T-cell (primary cell): Measurements from ENCODE around the gene RRM2. TPM values are rescaled to one million over a fixed set of nuclear protein-coding genes. Genes with fewer than 3 reads are reported as not detected.
A peak's percentile ranks its signal among the peaks of the same experiment; 100 is the strongest.
"Not testable (repeated sequence)": the region's sequence is repeated elsewhere in the genome, so short reads cannot be mapped to it uniquely, and the experiment has no call there.

Experiments
- ATAC-seq, 4 experiments: fragments of 200-7000 bp in 3 of 4; fragments of 150-1000 bp in 1 of 4; cut with Tn5 transposase; replicated peaks in 1 of 4; 1 replicate in 3 of 4; 2 replicates in 1 of 4; pipeline ENCODE4 v1.10.0; 2021; ENCODE audit warnings: moderate library complexity in 3 of 4, mild to moderate bottlenecking in 2 of 4, moderate number of reproducible peaks in 1 of 4
- CTCF ChIA-PET, 2 donors: fragments of 300-600 bp; sonication (Branson Sonifier 250); formaldehyde crosslinking; loops; one replicate each; lab custom pipeline; 2022; ENCODE audit warnings: antibody characterized with exemption in 2 of 2; lab: Charles Lee
- POLR2A ChIA-PET, 2 donors: fragments of 300-600 bp; sonication (Branson Sonifier 250); formaldehyde crosslinking; loops; one replicate each; lab custom pipeline; 2022; ENCODE audit warnings: antibody characterized with exemption in 2 of 2; lab: Charles Lee
- DNase-seq, 35 experiments: peaks; one replicate each; pipeline versions ENCODE4 v3.0.0 to v3.0.0-alpha.2; 2013 to 2023
- H3K27ac ChIP-seq: one replicate; pipeline ENCODE4 v1.5.1; 2013; ENCODE audit warnings: low read length
- H3K27me3 ChIP-seq, 2 experiments: replicated peaks in 1 of 2; 1 replicate in 1 of 2; 2 replicates in 1 of 2; pipeline versions ENCODE4 v1.6.1 to v1.7.0; 2013; ENCODE audit warnings: low read length in 1 of 2, mixed read lengths in 1 of 2; ENCODE audit not compliant: control insufficient read depth in 2 of 2, insufficient read depth in 2 of 2; ENCODE audit errors: extremely low read depth in 1 of 2
- H3K36me3 ChIP-seq, 2 donors: 1 replicate in 1 of 2; 2 replicates in 1 of 2; pipeline versions ENCODE4 v1.6.1 to v1.7.0; 2013; ENCODE audit warnings: low read length in 1 of 2; ENCODE audit not compliant: control insufficient read depth in 2 of 2, insufficient read depth in 1 of 2; ENCODE audit errors: extremely low read depth in 1 of 2
- H3K4me1 ChIP-seq, 2 experiments: 1 replicate in 1 of 2; 2 replicates in 1 of 2; pipeline versions ENCODE4 v1.6.1 to v1.7.0; 2013; ENCODE audit warnings: low read length in 2 of 2, mixed read lengths in 1 of 2; ENCODE audit not compliant: insufficient read depth in 2 of 2, control insufficient read depth in 1 of 2; ENCODE audit errors: extremely low read depth in 1 of 2
- H3K4me3 ChIP-seq, 2 donors: 1 replicate in 1 of 2; 2 replicates in 1 of 2; pipeline versions ENCODE4 v1.5.1 to v1.7.0; 2013; ENCODE audit warnings: mild to moderate bottlenecking in 2 of 2, low read length in 1 of 2, moderate library complexity in 1 of 2; ENCODE audit not compliant: control insufficient read depth in 1 of 2; ENCODE audit errors: extremely low read depth in 1 of 2
- H3K9me3 ChIP-seq: 2 replicates; pipeline ENCODE4 v1.7.0; 2013
- H3K27ac Mint-ChIP-seq, 2 donors: one replicate each; pipeline ENCODE4 v1.8.0; 2020 to 2021; ENCODE audit warnings: mild to moderate bottlenecking in 2 of 2, mixed read lengths in 2 of 2
- H3K27me3 Mint-ChIP-seq, 2 donors: one replicate each; pipeline ENCODE4 v1.8.0; 2021 to 2022; ENCODE audit warnings: mixed read lengths in 2 of 2
- H3K36me3 Mint-ChIP-seq: one replicate; pipeline ENCODE4 v1.8.0; 2021; ENCODE audit warnings: mixed read lengths
- H3K4me1 Mint-ChIP-seq, 3 donors: one replicate each; pipeline ENCODE4 v1.8.0; 2020 to 2022; ENCODE audit warnings: mixed read lengths in 3 of 3, mild to moderate bottlenecking in 1 of 3
- H3K4me3 Mint-ChIP-seq, 3 donors: one replicate each; pipeline ENCODE4 v1.8.0; 2020 to 2022; ENCODE audit warnings: mild to moderate bottlenecking in 3 of 3, mixed read lengths in 3 of 3, moderate library complexity in 3 of 3
- H3K9me3 Mint-ChIP-seq, 3 donors: one replicate each; pipeline ENCODE4 v1.8.0; 2020 to 2022; ENCODE audit warnings: mixed read lengths in 3 of 3
- WGBS: methylation state at CpG from one replicate; pipeline ENCODE4 v1.1.5; 2013; ENCODE audit warnings: missing lambda C conversion rate; ENCODE audit not compliant: insufficient coverage; 5-methylcytosine and 5-hydroxymethylcytosine counted together
- total RNA-seq, 35 experiments: library from RNA in 6 of 35; stranded (reverse) in 6 of 35; fragments of 120-200 nt in 1 of 35; gene quantifications; one replicate each; pipeline versions ENCODE4 v1.2.1 to v1.2.4 and lab custom pipeline; 2013 to 2026

RRM2 gene
- total RNA-seq, 5 donors from 2014 or later (not counting 1 experiment from before 2014, with no cell fraction given) = 2.6 to 10.4 (median 3.0) TPM

DNA sequence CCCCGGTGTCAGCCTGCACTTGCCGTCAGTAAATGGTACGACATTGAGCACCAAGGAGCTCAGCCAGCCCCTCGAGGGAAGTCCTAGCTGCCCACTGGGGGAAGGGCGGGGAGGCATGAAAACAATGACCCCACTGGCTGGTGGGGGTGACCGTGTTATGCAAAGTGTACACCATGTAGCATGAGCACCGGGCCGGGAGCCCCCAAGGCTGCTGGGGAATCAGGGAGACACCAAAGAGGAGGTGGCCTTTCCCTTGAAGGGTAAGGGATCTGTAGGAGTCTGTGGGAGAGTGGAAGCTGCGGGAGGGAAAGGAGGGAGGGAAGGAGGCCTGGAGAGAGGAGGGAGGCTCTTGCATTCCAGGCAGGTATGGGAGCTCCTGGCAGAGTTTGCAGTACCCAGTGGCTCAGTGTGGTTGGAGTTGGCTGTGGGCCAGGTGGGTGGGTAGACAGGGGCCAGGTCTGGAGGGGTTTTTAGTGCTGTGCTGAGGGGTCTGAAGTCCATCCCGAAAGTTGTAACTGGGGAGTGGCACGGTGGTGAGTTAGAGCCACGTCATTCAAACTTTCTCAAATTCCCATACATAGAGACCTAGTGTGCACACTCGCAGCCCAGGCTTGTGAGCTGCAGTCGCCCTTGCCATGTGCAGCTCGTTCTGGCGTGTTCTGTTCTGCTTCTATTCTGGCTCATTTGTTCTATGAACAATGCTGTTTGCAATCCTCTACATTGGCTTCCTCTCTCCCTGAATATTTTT lies 22.4 kb downstream of the RRM2 start:
- Histone ChIP-seq H3K27me3 (no peaks in the 10 kb centered on the region), H3K9me3 (no peaks in the 10 kb centered on the region), H3K4me3 (no peak overlapping the region), H3K27ac (no peak overlapping the region), H3K4me1 (peaks cover 10 to 27% of the 10 kb centered on the region in 2 experiments), H3K36me3 (no peaks in the 10 kb centered on the region)
- ChIA-PET CTCF (interaction anchor here in 1 of 2 donors (0.6 kb wide), 1 partner anchor 64 kb away, joined by 4 read pairs; no protein-coding TSS in a partner anchor), POLR2A (no interaction called here)
- H3K9me3 Mint-ChIP-seq = no peaks in the 10 kb centered on the region
- peaks cover 25 to 30% (median 27%) of the 10 kb centered on the region in 3 donors for H3K4me1 Mint-ChIP-seq
- 94% methylated on average over 14 of the region's 16 CpGs for WGBS
- no peaks in the 10 kb centered on the region for H3K36me3 Mint-ChIP-seq
- H3K27ac Mint-ChIP-seq = no peak overlapping the region
- H3K27me3 Mint-ChIP-seq = no peaks in the 10 kb centered on the region
- no peak for ATAC-seq
- no peak for DNase-seq
- H3K4me3 Mint-ChIP-seq = no peak overlapping the region

DNA sequence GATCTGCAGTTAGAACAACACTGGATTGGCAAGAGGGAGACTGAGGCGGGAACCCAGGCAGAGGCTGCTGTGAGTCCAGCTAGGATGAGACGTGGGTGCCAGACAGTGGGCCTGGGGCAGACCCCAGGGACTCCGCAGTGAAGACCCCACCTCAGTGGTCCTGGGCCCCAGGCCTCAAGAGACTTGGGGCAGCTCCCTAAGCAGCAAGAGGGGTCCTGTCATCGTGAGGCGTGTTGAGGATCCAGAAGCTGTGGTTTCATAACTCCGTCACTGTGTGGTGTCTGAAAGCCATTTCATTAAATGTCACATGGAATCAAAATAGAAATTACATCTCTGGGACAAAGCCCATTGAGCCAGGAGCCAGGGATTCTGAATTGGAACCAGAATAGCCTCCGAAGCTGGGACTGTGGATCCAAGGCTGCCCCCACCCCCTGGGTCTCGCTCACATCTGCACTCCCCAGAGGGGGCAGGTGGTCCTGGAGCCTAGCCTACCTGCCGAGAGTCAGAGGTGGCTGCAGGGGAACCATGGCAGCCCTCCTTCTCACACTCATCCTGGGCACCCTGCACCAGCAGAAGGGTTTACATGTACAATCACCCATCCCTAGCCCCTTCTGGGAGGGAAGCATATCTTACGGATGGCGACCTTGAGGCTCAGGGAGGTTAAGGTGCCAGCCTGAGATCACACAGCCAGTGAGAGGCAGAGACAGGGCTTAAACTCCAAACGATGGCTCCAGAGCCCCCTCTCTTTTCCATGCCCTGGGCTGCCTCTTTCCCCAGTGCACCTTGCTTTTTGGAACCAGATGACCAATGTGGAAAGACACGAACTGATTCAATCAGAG lies 23.2 kb downstream of the RRM2 start:
- no peaks in the 10 kb centered on the region for H3K27me3 Mint-ChIP-seq
- CTCF ChIA-PET = no interaction called here
- no peaks in the 10 kb centered on the region for H3K9me3 ChIP-seq

DNA sequence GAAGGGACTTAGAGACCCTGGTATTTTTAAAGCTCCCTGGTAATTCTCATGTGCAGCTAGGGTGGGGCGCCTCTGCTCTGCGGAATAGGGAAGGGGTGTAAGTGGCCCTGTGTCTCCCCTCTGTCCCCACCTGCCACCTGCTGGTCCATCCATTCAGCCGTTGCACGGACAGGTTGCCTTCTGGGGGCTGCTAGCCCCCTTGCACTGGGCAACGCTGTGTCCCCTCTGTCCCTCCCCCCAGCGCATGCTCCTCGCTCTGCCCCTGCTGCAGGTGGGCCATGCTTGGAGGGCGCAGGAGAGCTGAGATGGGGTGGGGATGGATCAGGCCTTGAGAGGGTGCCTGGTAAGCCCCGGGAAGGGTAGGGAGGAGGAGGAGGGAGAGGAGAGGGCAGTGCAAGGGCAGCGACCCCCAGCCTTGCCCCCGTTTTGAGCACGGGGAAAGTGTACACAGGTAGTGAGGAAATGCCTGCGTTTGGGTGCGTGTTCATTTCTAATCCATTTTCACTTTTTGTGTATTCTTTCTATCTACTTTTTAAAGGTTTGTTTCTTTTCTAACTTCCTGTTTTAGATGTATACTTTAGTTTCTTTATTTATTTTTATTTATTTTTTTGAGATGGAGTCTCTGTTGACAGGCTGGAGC lies 23.9 kb downstream of the RRM2 start:
- H3K4me3 ChIP-seq = no peak overlapping the region
- Mint-ChIP-seq H3K4me1 (peaks cover 17 to 22% (median 20%) of the 10 kb centered on the region in 3 donors), H3K9me3 (no peaks in the 10 kb centered on the region), H3K27me3 (no peaks in the 10 kb centered on the region), H3K27ac (no peak overlapping the region), H3K36me3 (no peaks in the 10 kb centered on the region), H3K4me3 (no peak overlapping the region)
- DNase-seq = no peak
- 96% methylated on average over 4 of the region's 14 CpGs for WGBS
- ATAC-seq = no peak
- H3K36me3 ChIP-seq = no peaks in the 10 kb centered on the region
- ChIA-PET CTCF (no interaction called here), POLR2A (no interaction called here)
- H3K27me3 ChIP-seq = no peaks in the 10 kb centered on the region
- H3K27ac ChIP-seq = no peak overlapping the region
- peaks cover 3 to 23% of the 10 kb centered on the region in 2 experiments for H3K4me1 ChIP-seq
- H3K9me3 ChIP-seq = no peaks in the 10 kb centered on the region

More for the DNA sequence above, 23.2 kb downstream of the RRM2 start:
- no peaks in the 10 kb centered on the region for H3K27me3 ChIP-seq
- Mint-ChIP-seq H3K9me3 (no peaks in the 10 kb centered on the region), H3K4me3 (no peak overlapping the region), H3K27ac (no peak overlapping the region), H3K36me3 (no peaks in the 10 kb centered on the region), H3K4me1 (peaks cover 24 to 29% (median 25%) of the 10 kb centered on the region in 3 donors)
- peaks cover 10 to 30% of the 10 kb centered on the region in 2 experiments for H3K4me1 ChIP-seq
- POLR2A ChIA-PET = no interaction called here
- H3K4me3 ChIP-seq = no peak overlapping the region
- DNase-seq (no peak), ATAC-seq (no peak)
- H3K36me3 ChIP-seq = no peaks in the 10 kb centered on the region
- no peak overlapping the region for H3K27ac ChIP-seq
- WGBS = 95% methylated on average over 7 of the region's 13 CpGs

DNA sequence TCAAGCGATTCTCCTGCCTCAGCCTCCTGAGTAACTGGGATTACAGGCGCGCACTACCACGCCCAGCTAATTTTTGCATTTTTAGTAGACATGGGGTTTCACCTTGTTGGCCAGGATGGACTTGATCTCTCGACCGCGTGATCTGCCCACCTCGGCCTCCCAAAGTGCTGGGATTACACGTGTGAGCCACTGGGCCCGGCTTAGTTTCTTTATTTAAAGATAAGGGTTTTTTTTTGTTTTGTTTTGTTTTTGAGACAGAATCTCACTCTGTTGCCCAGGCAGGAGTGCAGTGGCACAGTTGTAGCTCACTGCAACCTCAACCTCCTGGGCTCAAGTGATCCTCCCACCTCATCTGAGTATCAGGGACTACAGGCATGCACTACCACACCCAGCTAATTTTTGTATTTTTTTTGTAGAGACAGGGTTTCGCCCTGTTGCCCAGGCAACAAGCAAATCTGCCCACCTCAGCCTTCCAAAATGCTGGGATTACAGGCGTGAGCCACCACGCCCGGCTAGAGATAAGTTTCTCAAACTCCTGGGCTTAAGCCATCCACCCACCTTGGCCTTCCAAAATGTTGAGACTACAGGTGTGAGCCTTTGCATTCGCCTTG lies 24.6 kb downstream of the RRM2 start:
- H3K9me3 Mint-ChIP-seq, H3K36me3 Mint-ChIP-seq, H3K27me3 Mint-ChIP-seq, ATAC-seq, POLR2A ChIA-PET, H3K36me3 ChIP-seq, H3K4me3 Mint-ChIP-seq, H3K27me3 ChIP-seq, H3K4me3 ChIP-seq, H3K9me3 ChIP-seq, H3K27ac Mint-ChIP-seq, DNase-seq, H3K27ac ChIP-seq, CTCF ChIA-PET: not testable (repeated sequence)
- WGBS = 98% methylated on average over 7 of the region's 15 CpGs
- H3K4me1 ChIP-seq = peaks cover 3 to 17% of the 10 kb centered on the region in 2 experiments
- H3K4me1 Mint-ChIP-seq = peaks cover 11 to 16% (median 13%) of the 10 kb centered on the region in 3 donors

DNA sequence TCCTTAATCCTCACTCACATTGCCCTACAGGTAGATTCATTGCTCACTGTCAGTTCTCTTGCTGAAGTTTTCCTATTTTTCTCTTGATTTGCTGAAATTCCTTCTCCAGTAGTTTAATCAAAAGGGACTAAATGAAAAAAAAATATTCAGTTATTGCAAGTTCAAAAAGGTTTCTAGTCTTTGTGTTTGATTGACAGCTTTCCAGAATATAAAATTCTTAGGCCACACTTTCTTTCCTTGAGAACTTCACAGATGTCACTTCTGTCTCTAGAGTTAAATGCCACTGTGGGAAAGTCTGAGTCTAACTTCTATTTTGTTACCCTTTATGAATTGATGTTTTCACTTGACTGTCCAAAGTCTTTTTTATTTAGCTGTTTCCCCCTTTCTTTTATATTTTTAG lies 25.7 kb downstream of the RRM2 start:
- Mint-ChIP-seq H3K9me3 (no peaks in the 10 kb centered on the region), H3K27me3 (no peaks in the 10 kb centered on the region), H3K4me3 (no peak overlapping the region), H3K27ac (peak overlapping the region in 1 of 2 donors; percentile 53), H3K4me1 (peaks cover 6 to 13% (median 8%) of the 10 kb centered on the region in 3 donors), H3K36me3 (no peaks in the 10 kb centered on the region)
- POLR2A ChIA-PET = no interaction called here
- CTCF ChIA-PET = no interaction called here
- H3K27ac ChIP-seq = no peak overlapping the region
- no peak for ATAC-seq
- no peaks in the 10 kb centered on the region for H3K36me3 ChIP-seq
- H3K4me3 ChIP-seq = no peak overlapping the region
- peaks cover 3 to 10% of the 10 kb centered on the region in 2 experiments for H3K4me1 ChIP-seq
- no peaks in the 10 kb centered on the region for H3K9me3 ChIP-seq
- DNase-seq = no peak
- H3K27me3 ChIP-seq = no peaks in the 10 kb centered on the region

DNA sequence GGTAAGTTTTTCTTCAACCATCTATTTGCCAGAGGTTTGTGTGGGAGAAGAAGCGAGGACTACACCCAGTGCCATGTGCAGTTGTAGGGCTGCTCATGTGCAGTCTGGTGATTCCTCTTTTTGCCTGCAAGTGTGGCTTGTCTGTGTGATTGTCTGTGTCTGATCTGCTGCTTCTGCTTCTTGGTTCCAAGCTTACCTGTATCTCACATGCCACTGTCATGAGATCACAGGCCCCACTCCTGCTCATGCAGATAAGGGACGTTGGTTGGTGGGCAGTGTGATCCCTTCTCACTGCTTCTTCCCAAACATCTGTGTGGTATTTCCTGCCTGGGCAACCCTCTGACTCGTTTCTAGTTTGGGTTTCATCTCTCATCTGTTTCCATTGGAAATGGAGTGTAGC lies 27.1 kb downstream of the RRM2 start:
- no peak overlapping the region for H3K4me3 Mint-ChIP-seq
- no peaks in the 10 kb centered on the region for H3K36me3 Mint-ChIP-seq
- ChIA-PET CTCF (interaction anchor here in 1 of 2 donors (0.7 kb wide), 2 partner anchors 53 to 78 kb away, joined by 6 to 7 read pairs; no protein-coding TSS in a partner anchor), POLR2A (no interaction called here)
- peaks cover 6 to 13% (median 8%) of the 10 kb centered on the region in 3 donors for H3K4me1 Mint-ChIP-seq
- H3K9me3 ChIP-seq = no peaks in the 10 kb centered on the region
- peaks cover 3 to 10% of the 10 kb centered on the region in 2 experiments for H3K4me1 ChIP-seq
- no peaks in the 10 kb centered on the region for H3K27me3 ChIP-seq
- 80% methylated on average over 1 of the region's 3 CpGs for WGBS
- H3K9me3 Mint-ChIP-seq = no peaks in the 10 kb centered on the region
- peak overlapping the region; percentile 30 to 69 for H3K27ac Mint-ChIP-seq
- no peak for ATAC-seq
- no peak for DNase-seq
- H3K27ac ChIP-seq = no peak overlapping the region
- no peak overlapping the region for H3K4me3 ChIP-seq
- H3K36me3 ChIP-seq = no peaks in the 10 kb centered on the region
- H3K27me3 Mint-ChIP-seq = no peaks in the 10 kb centered on the region
